HAP-1 (cell line): Measurements from ENCODE around the gene DNPH1.
A peak's percentile ranks its signal among the peaks of the same experiment; 100 is the strongest.

Source experiments
- DNase-seq, 2 experiments: peaks; one replicate each; pipeline ENCODE4 v3.0.0-alpha.2; 2016 to 2020; ENCODE audit warnings: low spot score in 2 of 2
- H3K27me3 ChIP-seq: fragments of 250-450 bp; sonication (Bioruptor Pico); 2 replicates; pipeline ENCODE4 v1.5.1; 2020; ENCODE audit warnings: low read depth, mild to moderate bottlenecking, moderate library complexity
- H3K36me3 ChIP-seq: fragments of 250-450 bp; sonication (Bioruptor Pico); replicated peaks from 2 replicates; pipeline ENCODE4 v1.5.1; 2020; ENCODE audit warnings: mild to moderate bottlenecking
- H3K4me1 ChIP-seq: fragments of 250-450 bp; sonication (Bioruptor Pico); 2 replicates; pipeline ENCODE4 v1.5.1; 2020; ENCODE audit warnings: mild to moderate bottlenecking
- H3K4me3 ChIP-seq: fragments of 250-450 bp; sonication (Bioruptor Pico); 2 replicates; pipeline ENCODE4 v1.5.1; 2020; ENCODE audit warnings: mild to moderate bottlenecking, moderate library complexity
- H3K9me3 ChIP-seq: fragments of 250-450 bp; sonication (Bioruptor Pico); 2 replicates; pipeline ENCODE4 v1.5.1; 2020; ENCODE audit warnings: mild to moderate bottlenecking, moderate library complexity
- in situ Hi-C: fragments of 300-500 bp; cut with MboI; formaldehyde crosslinking; loops from 3 replicates; pipeline ENCODE4 v1.14.3; 2020; ENCODE audit warnings: low sequenced_read_pairs, inconsistent platforms, mixed read lengths

DNPH1 gene, protein sequence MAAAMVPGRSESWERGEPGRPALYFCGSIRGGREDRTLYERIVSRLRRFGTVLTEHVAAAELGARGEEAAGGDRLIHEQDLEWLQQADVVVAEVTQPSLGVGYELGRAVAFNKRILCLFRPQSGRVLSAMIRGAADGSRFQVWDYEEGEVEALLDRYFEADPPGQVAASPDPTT

DNA sequence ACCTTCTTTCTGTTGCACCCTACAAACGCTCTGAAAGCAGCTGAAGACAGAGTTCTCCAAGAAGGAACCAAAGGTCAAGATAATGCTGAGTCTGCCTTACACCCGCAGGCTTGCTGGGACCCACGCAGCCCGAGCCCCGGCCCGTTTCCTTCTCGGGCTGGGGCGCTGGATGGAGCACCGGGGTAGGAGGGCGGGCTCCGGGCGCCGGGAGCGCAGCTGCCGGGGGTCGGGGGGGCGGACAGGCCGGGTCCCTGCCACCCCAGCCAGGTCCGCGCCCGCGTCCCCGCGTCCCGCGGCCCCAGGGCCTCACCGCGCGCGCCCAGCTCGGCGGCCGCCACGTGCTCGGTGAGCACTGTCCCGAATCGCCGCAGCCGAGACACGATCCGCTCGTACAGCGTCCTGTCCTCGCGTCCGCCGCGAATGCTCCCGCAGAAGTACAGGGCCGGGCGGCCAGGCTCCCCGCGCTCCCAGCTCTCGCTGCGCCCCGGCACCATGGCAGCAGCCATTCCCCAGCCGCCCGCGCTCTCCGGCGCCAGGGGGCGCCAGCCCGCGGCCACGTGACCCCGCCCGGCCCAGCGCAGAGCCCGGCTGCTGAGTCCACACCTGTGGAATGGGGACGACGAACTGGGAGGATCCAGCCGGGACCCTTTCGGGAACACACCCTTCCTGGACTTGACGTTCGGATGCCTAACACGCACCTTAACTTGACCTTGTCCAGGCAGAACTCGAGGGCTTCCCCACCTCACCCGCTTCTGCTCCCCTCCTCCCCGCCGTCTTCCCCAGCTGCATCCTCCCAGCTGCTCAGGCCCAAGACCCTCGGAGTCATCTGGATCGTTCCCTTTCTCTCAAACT lies at the start of gene DNPH1:
TSS of gene DNPH1 (minus strand) at position 531 of the 852 bp plus-strand sequence. CDS start at position 506, 25 bp downstream.
- Histone ChIP-seq H3K36me3 (peaks cover 24% of the 10 kb centered on the region), H3K4me3 (peak within 1 kb of the TSS; percentile 39), H3K9me3 (no peaks in the 10 kb centered on the region), H3K27me3 (no peaks in the 10 kb centered on the region), H3K4me1 (peaks cover 9% of the 10 kb centered on the region)
- in situ Hi-C loops: no loop called here
- DNase-seq: peak; percentile 64 to 85

DNA sequence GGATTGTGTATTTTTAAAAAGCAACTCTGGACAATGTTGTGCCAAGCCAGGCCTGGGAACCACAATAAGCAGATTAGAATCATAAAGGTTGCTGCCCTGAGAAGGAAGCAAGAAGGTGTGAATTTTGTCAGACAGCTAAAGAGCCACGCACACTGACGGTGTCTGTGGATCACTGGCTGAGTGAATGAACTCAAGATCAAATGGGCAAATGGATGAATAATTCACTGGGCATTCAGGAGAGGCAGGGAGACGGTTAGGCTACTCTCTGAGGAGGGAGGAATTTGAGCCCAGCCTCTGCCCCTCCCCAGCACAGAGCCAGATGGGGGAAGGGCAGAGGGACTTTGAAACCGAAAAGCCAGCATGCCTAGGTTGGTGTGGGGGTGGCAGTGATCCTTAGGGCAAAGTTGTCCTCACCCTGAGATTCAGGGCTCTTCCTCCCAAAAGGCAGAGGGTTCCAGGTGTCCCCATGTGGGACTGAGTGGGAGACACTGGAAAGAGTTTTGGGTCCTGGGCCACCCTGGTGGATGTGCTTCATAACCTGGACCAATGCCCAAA lies 49.3 kb upstream of the DNPH1 start:
- DNase-seq: no peak
- in situ Hi-C loops: no loop called here
- Histone ChIP-seq H3K4me3 (no peak overlapping the region), H3K36me3 (no peaks in the 10 kb centered on the region), H3K9me3 (no peaks in the 10 kb centered on the region), H3K4me1 (no peaks in the 10 kb centered on the region), H3K27me3 (peaks cover 15% of the 10 kb centered on the region; the same call in 1 of the 2 replicates)

DNA sequence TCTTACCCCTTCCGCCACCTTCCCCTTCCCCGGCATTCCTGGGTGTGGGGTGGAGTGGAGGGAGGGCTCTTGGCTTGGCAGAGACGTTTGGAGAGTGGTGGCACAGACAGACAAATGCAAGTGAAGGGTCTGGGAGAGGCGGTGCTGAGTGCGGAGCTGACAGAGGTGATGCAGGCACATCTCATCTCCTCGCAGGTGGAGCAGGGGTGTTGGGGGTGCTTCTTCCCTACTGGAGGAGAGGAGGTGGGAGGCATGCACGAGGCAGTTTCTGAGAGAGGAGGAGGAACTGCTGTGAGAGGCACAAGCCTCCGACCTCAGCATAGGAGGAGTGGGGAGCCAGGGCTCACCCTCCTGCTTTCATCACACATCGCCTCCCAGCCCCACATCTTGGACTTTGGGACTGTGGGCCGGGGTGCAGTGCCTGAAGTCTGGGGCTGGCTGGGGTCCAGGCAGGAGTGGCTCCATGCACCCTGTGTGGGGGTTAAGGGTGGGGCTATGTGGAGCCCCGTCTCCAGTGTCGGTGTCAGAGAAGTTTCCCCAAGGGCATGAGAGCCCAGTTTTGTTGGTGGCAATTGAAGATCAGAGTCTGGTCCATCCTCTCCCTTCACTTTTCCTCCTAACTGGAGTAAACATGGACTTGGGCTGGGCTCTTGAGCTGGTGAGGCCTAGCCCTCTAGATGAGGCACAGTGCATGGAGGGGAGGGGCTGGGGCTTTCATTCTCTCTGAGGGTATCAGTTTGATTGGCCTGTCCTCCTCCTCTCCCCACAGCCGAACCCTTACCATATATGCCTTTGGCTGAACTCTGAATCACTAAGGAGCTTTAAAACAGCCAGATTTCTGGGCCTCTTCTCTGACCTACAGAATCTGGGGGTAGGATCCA lies 48.6 kb upstream of the DNPH1 start:
- Histone ChIP-seq H3K4me1 (no peaks in the 10 kb centered on the region), H3K4me3 (no peak overlapping the region), H3K27me3 (peaks cover 9% of the 10 kb centered on the region; the same call in 1 of the 2 replicates), H3K9me3 (no peaks in the 10 kb centered on the region), H3K36me3 (no peaks in the 10 kb centered on the region)
- no peak for DNase-seq
- in situ Hi-C loops: no loop called here

DNA sequence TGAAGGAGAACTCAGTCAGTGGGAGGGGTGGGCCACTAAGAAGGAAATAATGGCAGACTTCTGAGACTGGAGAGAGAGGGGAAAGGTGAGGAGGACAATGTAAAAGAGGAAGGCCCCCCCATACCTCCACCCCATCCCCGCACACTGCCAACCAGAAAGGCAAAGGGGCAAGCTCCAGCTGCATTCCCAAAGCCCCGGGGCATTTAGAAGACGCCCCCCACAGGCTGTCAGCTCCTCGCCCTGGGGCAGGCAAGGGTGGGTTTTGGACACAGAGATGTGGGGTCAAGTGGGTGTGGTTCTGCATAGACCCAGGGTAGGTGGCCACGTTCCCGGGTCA lies 48.0 kb upstream of the DNPH1 start:
- Histone ChIP-seq H3K27me3 (peaks cover 8% of the 10 kb centered on the region; the same call in 1 of the 2 replicates), H3K4me1 (no peaks in the 10 kb centered on the region), H3K36me3 (no peaks in the 10 kb centered on the region), H3K9me3 (no peaks in the 10 kb centered on the region), H3K4me3 (no peak overlapping the region)
- no peak for DNase-seq
- in situ Hi-C loops: no loop called here

DNA sequence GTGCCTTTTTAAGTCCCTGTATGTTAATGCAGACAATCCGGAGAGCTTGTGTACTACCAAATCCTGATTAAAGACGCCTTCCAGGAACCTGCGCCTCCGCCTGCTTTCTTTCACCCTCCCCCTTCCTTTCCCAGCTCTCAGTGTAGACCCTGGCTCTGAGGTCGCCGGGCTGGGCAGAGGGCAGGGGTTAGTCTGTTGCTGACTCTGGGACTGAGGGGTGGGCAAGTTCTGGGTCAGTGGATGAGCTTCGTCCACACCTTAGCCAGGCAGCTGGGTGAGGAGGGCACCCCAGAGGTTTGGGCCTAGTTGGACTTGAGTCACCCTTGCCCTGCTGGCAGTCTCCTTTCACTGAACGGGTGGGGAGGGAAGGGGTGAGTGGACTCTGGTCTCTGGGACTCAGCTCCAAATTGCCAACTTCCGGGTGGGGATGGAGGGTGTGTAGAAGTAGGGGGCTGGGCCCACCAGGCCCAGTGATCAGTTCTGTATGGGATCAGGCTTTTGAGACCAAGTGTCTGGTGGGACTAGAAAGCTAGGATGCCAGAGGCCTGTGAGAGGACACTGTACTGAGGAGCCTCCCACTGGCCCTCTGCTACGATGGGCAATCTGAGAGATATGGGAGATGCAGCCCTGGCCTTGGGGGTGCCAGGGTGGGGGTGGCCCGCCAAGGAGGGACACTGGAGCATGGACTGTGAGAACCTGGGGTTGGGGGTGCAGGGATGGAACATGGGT lies 47.5 kb upstream of the DNPH1 start:
- no peak for DNase-seq
- no peaks in the 10 kb centered on the region for H3K36me3 ChIP-seq
- in situ Hi-C loops: no loop called here
- 0 out of 2 replicates have a peak, but pooled peaks cover 4% of the 10 kb centered on the region for H3K27me3 ChIP-seq
- no peaks in the 10 kb centered on the region for H3K9me3 ChIP-seq
- H3K4me1 ChIP-seq: no peaks in the 10 kb centered on the region
- H3K4me3 ChIP-seq: no peak overlapping the region

DNA sequence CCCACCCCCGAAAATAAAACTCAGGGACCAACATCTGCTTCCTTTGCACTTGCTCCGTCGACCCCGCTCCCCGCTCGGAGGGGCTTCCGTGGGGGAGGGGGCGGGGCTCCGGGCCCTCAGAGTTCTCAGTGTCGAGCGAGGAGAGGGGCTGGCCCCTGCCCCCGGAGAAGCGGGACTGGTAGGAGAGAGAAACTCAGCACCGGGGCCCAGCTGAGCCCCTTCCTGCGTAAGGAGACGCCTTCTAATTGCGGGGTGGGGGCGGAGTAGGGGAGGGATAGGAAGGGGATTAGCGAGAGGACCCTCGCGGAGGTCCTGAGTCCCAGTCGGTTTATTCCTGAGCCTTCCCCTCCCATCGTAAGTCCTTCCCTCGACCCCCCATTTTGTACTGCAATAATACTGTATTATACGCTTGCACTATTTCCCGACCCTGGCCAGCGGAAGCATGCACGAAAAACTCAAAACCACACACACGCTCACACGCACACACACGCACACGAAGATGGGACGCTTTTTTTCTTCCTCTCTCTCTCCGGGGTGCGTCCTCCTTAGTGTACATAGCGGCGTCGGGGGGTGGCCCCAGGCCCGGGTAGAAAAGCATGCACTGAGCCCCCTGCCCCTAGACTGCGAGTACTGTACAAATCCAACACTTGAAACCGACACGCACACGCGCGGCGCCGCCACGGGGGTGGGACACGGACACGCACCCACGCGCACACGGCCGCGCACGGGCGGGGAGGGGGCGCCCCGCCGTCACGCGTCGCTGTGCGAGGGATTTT lies 46.7 kb upstream of the DNPH1 start:
- no peaks in the 10 kb centered on the region for H3K9me3 ChIP-seq
- no peaks in the 10 kb centered on the region for H3K4me1 ChIP-seq
- in situ Hi-C loops: no loop called here
- H3K4me3 ChIP-seq: no peak overlapping the region
- DNase-seq: no peak
- no peaks in the 10 kb centered on the region for H3K36me3 ChIP-seq
- H3K27me3 ChIP-seq: no peaks in the 10 kb centered on the region

DNA sequence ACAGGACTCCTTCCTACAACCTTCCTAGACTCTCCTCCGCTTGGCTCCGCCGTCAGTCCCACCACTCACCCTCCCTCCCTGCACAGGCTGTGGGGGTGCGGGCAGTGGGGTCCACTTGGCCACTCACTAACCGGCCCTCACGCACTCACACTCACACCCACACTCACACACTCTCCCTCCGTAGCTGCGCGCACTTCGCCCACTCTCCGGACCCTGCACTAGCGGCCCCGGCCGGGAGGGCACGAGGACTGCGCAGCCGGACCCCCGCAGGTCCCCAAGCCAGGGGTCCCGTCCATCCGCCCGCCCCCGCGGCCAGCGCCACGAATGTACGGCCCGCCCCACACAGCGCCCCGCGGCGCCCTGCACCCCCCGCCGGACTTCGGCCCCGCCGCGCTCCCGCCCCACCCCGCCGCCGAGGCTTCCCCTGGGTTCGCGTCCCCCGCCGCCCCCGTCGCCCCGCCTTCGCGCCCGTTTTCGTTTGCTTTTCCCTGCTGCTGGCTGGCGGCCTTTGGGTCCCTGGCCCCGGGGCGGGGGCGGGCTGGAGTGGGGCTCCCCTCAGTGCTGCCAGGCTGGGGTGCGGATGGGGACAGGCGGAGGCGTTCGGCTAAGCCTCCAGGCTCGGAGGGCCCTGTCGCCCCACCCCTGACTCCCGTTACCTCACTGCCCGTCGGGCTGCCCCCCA lies 45.8 kb upstream of the DNPH1 start:
- H3K4me1 ChIP-seq: peaks cover 5% of the 10 kb centered on the region
- no peak for DNase-seq
- no peaks in the 10 kb centered on the region for H3K9me3 ChIP-seq
- no peaks in the 10 kb centered on the region for H3K36me3 ChIP-seq
- H3K27me3 ChIP-seq: no peaks in the 10 kb centered on the region
- H3K4me3 ChIP-seq: no peak overlapping the region
- in situ Hi-C loops: no loop called here

DNA sequence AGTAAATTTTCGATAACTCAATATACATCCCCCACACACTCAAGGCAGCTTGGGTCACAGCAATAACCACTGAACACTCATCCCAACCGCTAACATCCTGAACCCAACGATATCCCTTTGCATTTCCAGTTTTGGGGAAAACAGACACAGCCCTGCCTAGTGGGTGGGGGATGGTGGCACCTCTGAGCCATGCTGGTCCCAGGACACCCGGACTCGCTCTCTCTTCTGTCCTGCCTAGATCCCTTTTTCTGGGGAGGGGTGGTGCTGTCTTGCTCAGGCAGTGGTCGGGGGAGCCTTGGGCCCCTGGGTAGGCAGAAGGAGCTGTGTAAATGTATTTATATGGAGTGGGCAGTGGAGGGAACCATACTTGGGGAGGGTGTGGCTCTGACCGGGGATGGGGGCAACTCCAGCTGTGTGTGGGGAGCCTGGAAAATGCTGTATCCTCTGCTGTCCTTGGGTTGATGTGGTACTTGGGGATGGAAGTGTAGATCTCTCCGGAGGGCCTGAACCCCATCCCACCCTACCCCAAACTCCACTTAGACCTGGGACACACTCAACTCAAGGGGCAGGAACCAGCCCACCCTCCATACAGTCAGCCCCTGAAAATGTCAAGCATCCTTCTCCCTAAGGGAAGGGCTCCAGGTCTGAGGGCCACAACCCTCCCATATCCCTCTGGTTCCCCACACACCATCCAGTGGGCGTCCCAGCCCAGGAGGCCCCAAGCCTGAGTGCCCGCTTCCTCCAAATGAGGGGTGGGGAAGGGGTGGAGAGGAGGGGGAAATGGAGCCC lies 45.0 kb upstream of the DNPH1 start:
- no peak overlapping the region for H3K4me3 ChIP-seq
- H3K4me1 ChIP-seq: peaks cover 13% of the 10 kb centered on the region
- no peaks in the 10 kb centered on the region for H3K36me3 ChIP-seq
- no peaks in the 10 kb centered on the region for H3K9me3 ChIP-seq
- no peaks in the 10 kb centered on the region for H3K27me3 ChIP-seq
- DNase-seq: no peak
- in situ Hi-C loops: no loop called here

DNA sequence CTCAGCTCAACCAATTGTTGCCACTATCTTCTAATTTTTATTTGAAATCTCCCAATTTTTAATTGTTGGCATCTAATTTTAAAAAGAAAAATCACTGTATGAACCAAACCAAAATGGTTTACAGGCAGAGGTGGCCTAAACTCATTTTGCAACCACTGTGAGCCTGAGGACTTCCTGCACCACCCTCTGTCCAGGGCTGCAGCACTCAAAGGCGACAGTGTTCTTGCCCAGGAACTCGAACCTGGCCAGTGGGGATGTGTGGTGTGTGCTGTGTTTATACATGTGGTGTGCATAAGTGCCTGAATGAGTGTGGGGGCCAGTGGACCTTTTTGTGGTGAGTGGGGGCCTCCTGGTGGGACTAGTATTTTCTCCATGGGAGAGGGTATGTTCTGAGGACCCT lies 44.4 kb upstream of the DNPH1 start:
- DNase-seq: no peak
- Histone ChIP-seq H3K36me3 (no peaks in the 10 kb centered on the region), H3K4me1 (peaks cover 17% of the 10 kb centered on the region), H3K4me3 (no peak overlapping the region), H3K9me3 (no peaks in the 10 kb centered on the region), H3K27me3 (no peaks in the 10 kb centered on the region)
- in situ Hi-C loops: no loop called here

DNA sequence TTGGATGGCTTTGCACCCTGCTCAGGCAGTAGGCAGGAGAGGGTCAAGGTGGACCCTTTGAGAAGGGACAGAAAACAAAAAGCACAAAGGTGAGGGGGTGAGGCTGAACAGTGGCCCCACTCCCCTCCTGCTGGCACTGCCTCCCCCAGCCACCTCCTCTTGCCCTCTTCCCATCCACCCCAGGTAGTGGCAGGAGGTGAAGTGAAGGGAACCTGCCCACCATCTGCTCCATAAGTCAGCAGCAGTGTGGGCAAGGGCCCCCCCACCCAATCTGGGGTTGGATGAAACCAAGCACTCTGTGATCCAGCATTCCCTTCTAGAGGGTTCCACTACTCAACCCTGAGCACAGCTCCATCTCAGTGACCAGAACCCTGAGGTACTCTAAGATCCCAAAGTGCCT lies 42.7 kb upstream of the DNPH1 start:
- Histone ChIP-seq H3K9me3 (no peaks in the 10 kb centered on the region), H3K4me1 (peaks cover 17% of the 10 kb centered on the region), H3K36me3 (no peaks in the 10 kb centered on the region), H3K4me3 (no peak overlapping the region), H3K27me3 (no peaks in the 10 kb centered on the region)
- no peak for DNase-seq
- in situ Hi-C loops: no loop called here

DNA sequence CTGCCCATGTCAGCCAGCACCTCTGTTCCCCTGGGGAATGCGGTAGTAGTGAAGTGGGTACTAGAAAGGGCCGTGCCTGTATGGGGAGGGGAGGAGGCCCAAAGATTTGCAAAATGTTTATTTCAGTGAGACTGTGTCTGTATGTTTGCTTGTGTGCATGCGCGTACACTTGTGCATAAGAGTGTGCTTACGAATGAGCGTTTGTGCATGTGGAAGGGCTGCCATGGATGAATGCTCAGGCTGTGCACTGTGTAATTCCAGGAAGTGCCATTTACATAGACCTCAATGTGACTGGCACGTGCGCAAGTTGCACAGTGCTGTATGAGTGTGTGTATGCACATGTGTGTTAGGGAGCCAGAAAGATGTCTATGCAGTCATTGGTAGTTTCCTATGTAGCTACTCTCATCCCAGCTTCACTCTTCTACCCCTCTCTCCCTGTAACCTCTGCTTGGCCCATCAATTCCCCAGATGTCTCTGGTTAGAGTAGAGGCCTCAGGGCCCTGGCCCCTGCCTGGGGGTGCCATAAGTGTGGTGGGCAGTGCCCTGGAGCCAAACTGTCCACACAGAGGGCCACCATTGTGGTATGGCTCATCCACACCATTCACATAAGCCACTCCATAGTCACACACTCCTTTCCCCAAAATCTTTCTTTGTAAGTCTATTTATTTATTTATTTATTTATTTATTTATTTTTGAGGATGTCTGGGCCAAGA lies 42.0 kb upstream of the DNPH1 start:
- H3K4me1 ChIP-seq: peaks cover 17% of the 10 kb centered on the region
- H3K4me3 ChIP-seq: no peak overlapping the region
- in situ Hi-C loops: no loop called here
- H3K9me3 ChIP-seq: no peaks in the 10 kb centered on the region
- no peaks in the 10 kb centered on the region for H3K36me3 ChIP-seq
- no peaks in the 10 kb centered on the region for H3K27me3 ChIP-seq
- DNase-seq: no peak
